Spleen (tissue), 7 donors: ENCODE data around the gene RD3L.

Experiments
- POLR2A ChIP-seq, 3 donors: fragments of 450-650 bp; IDR thresholded peaks; one replicate each; pipeline ENCODE4 v1.5.1; 2017; ENCODE audit warnings: antibody characterized with exemption in 3 of 3, mild to moderate bottlenecking in 1 of 3
- POLR2AphosphoS5 ChIP-seq, 3 donors: sonication (generic); formaldehyde crosslinking; IDR thresholded peaks; one replicate each; pipeline ENCODE4 v1.5.1; 2017; ENCODE audit warnings: antibody characterized with exemption in 3 of 3
- TF ChIP-seq, protein P1 (sequence below), 11 experiments: fragments of 200-600 bp in 7 of 11; fragments of 450-650 bp in 4 of 11; sonication (generic) in 4 of 11; IDR thresholded peaks in 8 of 11; conservative IDR thresholded peaks in 3 of 11; 1 replicate in 7 of 11; 2 replicates in 4 of 11; pipeline versions ENCODE4 v1.4.0 to v1.8.0; 2016 to 2021; ENCODE audit warnings: antibody characterized with exemption in 11 of 11, inconsistent platforms in 4 of 11, mild to moderate bottlenecking in 1 of 11
- donor health status: DM: no; HTN: no; CAD: no; lungs with moderate emphysema.
- donor health status: DM: no; HTN: no; CAD: no.
- donor health status: DM: no; HTN: no; CAD: no.

DNA sequence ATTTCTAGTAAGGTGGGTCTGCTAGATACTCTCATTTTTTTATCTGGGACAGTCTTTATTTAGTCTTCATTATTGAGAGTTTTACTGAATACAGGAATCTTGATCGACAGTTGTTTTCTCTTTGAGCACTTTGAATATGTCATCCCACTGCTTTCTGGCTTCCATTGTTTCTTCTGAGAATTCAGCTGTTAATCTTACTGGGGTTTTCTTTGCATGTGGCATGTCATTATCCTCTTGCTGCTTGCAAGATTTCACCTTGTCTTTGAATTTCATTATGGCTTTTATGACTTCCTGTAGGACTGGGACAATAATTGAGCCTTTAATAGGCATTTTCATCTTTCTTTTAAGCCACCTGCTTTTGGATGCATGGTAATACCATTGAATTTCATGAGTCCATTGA, 46.7 kb upstream of the RD3L start:
- TF ChIP-seq POLR2AphosphoS5 (IDR thresholded peaks at IDR 0.05) (no peak), POLR2A (IDR thresholded peaks at IDR 0.05) (no peak)
- TF ChIP-seq, protein P1, sequence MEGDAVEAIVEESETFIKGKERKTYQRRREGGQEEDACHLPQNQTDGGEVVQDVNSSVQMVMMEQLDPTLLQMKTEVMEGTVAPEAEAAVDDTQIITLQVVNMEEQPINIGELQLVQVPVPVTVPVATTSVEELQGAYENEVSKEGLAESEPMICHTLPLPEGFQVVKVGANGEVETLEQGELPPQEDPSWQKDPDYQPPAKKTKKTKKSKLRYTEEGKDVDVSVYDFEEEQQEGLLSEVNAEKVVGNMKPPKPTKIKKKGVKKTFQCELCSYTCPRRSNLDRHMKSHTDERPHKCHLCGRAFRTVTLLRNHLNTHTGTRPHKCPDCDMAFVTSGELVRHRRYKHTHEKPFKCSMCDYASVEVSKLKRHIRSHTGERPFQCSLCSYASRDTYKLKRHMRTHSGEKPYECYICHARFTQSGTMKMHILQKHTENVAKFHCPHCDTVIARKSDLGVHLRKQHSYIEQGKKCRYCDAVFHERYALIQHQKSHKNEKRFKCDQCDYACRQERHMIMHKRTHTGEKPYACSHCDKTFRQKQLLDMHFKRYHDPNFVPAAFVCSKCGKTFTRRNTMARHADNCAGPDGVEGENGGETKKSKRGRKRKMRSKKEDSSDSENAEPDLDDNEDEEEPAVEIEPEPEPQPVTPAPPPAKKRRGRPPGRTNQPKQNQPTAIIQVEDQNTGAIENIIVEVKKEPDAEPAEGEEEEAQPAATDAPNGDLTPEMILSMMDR (IDR thresholded peaks at IDR 0.05 in 8 of 11, conservative IDR thresholded peaks at IDR 0.05 in 3 of 11), result no peak
